ACC112 (cell line): ENCODE measurements around the gene PLEKHA6.
A peak's percentile ranks its signal among the peaks of the same experiment; 100 is the strongest.
"Not testable (repeated sequence)": the region's sequence is repeated elsewhere in the genome, so short reads cannot be mapped to it uniquely, and the experiment has no call there.

Experiments
- H2AFZ ChIP-seq: fragments of 200-600 bp; sonication (generic); one replicate; pipeline ENCODE4 v1.6.0; 2017; ENCODE audit warnings: antibody characterized with exemption, low read length; ENCODE audit not compliant: unreplicated experiment
- H3K27ac ChIP-seq: fragments of 200-600 bp; sonication (generic); 2 replicates; pipeline ENCODE4 v1.5.1; 2014; ENCODE audit warnings: low read depth, mild to moderate bottlenecking, antibody characterized with exemption, low read length, moderate library complexity
- H3K27me3 ChIP-seq: fragments of 200-600 bp; sonication (generic); 2 replicates; pipeline ENCODE4 v1.6.1; 2014; ENCODE audit warnings: mild to moderate bottlenecking, antibody characterized with exemption, low read length, moderate library complexity, mixed read lengths; ENCODE audit not compliant: insufficient read depth
- H3K36me3 ChIP-seq: fragments of 200-600 bp; sonication (generic); 2 replicates; pipeline ENCODE4 v1.6.1; 2016; ENCODE audit warnings: mild to moderate bottlenecking, antibody characterized with exemption, low read length, moderate library complexity, mixed read lengths; ENCODE audit not compliant: insufficient read depth
- H3K4me1 ChIP-seq: fragments of 200-600 bp; sonication (generic); one replicate; pipeline ENCODE4 v1.6.1; 2016; ENCODE audit warnings: low read length, mixed read lengths; ENCODE audit not compliant: insufficient read depth, unreplicated experiment, control insufficient read depth
- H3K4me3 ChIP-seq: fragments of 200-600 bp; sonication (generic); 2 replicates; pipeline ENCODE4 v1.5.1; 2014; ENCODE audit warnings: mild to moderate bottlenecking, low read depth, low read length
- H3K79me2 ChIP-seq: fragments of 200-600 bp; sonication (generic); one replicate; pipeline ENCODE4 v1.6.0; 2016; ENCODE audit warnings: low read length; ENCODE audit not compliant: control insufficient read depth, unreplicated experiment, insufficient read depth

The PLEKHA6 gene

GRCh38 chr1:204314171-204314892 is 45.4 kb downstream of the PLEKHA6 start:
- Histone ChIP-seq H3K4me1 (peaks cover 5% of the 10 kb centered on the region), H2AFZ (no peak overlapping the region), H3K36me3 (no peaks in the 10 kb centered on the region), H3K4me3 (no peak overlapping the region), H3K79me2 (no peaks in the 10 kb centered on the region), H3K27me3 (peaks cover 32% of the 10 kb centered on the region), H3K27ac (no peak overlapping the region)

- no peaks in the 10 kb centered on the region for H3K4me1 ChIP-seq
- no peak overlapping the region for H3K27ac ChIP-seq
- H3K27me3 ChIP-seq: peaks cover 37% of the 10 kb centered on the region
- H3K36me3 ChIP-seq: no peaks in the 10 kb centered on the region
- no peak overlapping the region for H2AFZ ChIP-seq
- H3K4me3 ChIP-seq: no peak overlapping the region
- no peaks in the 10 kb centered on the region for H3K79me2 ChIP-seq
These were observed 46.1 kb downstream of the PLEKHA6 start for GRCh38 chr1:204313675-204314074.

DNA sequence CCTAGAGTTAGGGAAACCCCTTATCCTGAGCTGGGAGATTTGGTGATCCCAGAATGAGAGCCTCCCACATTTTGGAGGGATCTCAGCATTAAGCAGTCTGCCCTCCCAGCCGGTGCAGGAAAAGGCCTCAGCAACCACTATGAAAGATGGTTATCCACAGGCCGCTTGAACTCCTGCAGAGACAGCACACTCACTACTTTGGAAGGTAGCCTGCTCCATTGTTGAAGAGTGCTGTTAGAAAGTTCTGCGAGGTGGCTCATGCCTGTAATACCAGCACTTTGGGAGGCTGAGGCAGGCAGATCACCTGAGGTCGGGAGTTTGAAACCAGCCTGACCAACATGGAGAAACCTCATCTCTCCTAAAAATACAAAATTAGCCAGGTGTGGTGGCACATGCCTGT is 48.8 kb downstream of the PLEKHA6 start:
- H3K27ac ChIP-seq, H3K4me1 ChIP-seq, H2AFZ ChIP-seq, H3K36me3 ChIP-seq, H3K79me2 ChIP-seq, H3K4me3 ChIP-seq: not testable (repeated sequence)
- H3K27me3 ChIP-seq: peaks cover 61% of the 10 kb centered on the region

DNA sequence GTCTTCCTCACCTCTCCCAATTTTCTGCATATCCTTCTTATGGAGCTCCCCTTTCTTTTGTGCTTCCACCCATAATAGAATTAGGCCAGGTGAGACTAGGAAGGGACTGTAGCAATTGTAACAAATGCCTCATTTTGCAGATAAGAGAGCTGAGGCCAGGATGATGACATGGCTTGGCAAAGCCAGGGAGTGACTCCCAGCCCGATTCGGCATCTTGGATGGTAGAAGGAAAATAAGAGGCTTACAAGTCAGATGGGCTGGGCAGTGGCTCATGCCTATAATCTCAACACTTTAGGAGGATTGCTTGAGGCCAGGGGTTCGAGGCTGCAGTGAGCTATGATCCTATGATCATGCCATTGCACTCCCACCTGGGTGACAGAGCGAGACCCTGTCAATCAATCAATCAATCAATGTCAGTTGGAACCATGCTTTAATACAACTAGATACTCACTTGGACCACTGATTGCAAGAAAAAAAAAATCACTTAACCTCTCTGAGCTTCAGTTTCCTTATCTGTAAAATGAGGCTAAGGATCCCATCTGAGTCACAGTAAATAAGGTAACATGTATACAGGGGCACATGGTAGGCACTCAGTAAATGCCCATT is 51.6 kb downstream of the PLEKHA6 start:
- Histone ChIP-seq H3K4me3 (peak overlapping the region; percentile 46), H2AFZ (no peak overlapping the region), H3K36me3 (no peaks in the 10 kb centered on the region), H3K79me2 (no peaks in the 10 kb centered on the region), H3K4me1 (peaks cover 3% of the 10 kb centered on the region), H3K27ac (no peak overlapping the region), H3K27me3 (peaks cover 58% of the 10 kb centered on the region)

- Histone ChIP-seq H3K36me3 (no peaks in the 10 kb centered on the region), H3K4me3 (peak overlapping the region; percentile 46), H3K27me3 (peaks cover 62% of the 10 kb centered on the region), H3K4me1 (peaks cover 3% of the 10 kb centered on the region), H3K79me2 (no peaks in the 10 kb centered on the region), H2AFZ (no peak overlapping the region), H3K27ac (no peak overlapping the region)
These were observed 52.3 kb downstream of the PLEKHA6 start for GRCh38 chr1:204307334-204307883.

DNA sequence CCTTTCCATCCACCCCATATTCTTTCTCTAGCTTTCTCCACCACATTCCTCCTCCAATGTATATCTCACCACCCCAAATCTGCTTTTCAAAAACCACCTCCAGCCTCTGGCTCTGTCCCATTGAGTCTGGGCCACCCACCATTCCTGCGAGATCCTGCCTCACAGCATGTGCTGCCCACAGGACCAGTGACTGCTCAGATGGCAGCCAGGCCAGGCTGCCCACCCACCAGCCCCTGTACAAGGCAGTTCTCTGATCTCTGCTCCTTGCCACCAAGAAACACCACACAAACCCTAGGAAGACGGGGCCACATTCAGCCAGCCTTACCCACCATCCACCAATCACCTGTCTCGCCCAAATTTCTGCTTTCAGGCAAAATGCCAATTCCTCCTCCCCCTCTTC is 53.7 kb downstream of the PLEKHA6 start:
- peaks cover 3% of the 10 kb centered on the region for H3K4me1 ChIP-seq
- no peak overlapping the region for H3K4me3 ChIP-seq
- no peaks in the 10 kb centered on the region for H3K36me3 ChIP-seq
- H2AFZ ChIP-seq: no peak overlapping the region
- peaks cover 70% of the 10 kb centered on the region for H3K27me3 ChIP-seq
- no peaks in the 10 kb centered on the region for H3K79me2 ChIP-seq
- H3K27ac ChIP-seq: no peak overlapping the region

- Histone ChIP-seq H3K36me3 (no peaks in the 10 kb centered on the region), H2AFZ (no peak overlapping the region), H3K79me2 (no peaks in the 10 kb centered on the region), H3K27me3 (peaks cover 76% of the 10 kb centered on the region), H3K27ac (no peak overlapping the region), H3K4me1 (peaks cover 3% of the 10 kb centered on the region), H3K4me3 (no peak overlapping the region)
These were observed 55.7 kb downstream of the PLEKHA6 start for GRCh38 chr1:204304067-204304466.

DNA sequence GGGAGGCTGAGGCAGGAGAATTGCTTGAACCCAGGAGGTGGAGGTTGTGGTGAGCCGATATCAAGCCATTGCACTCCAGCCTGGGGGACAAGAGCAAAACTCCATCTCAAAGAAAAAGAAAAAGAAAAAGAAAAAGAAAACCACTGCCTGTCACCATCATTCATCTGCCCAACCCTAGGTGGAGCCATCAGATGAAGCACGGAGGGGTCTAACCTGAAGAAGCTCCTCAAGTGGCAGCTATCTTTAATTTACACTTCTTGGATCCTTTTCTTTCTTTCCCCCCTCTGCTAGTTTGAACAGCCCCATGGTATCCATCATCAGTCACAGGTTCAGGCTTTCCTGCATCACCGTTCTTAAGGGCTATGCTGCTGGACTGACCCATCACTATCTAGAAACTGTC is 57.0 kb downstream of the PLEKHA6 start:
- Histone ChIP-seq H3K27me3 (peaks cover 77% of the 10 kb centered on the region), H3K79me2 (no peaks in the 10 kb centered on the region), H2AFZ (no peak overlapping the region), H3K4me1 (peaks cover 3% of the 10 kb centered on the region), H3K27ac (no peak overlapping the region), H3K4me3 (no peak overlapping the region), H3K36me3 (no peaks in the 10 kb centered on the region)

DNA sequence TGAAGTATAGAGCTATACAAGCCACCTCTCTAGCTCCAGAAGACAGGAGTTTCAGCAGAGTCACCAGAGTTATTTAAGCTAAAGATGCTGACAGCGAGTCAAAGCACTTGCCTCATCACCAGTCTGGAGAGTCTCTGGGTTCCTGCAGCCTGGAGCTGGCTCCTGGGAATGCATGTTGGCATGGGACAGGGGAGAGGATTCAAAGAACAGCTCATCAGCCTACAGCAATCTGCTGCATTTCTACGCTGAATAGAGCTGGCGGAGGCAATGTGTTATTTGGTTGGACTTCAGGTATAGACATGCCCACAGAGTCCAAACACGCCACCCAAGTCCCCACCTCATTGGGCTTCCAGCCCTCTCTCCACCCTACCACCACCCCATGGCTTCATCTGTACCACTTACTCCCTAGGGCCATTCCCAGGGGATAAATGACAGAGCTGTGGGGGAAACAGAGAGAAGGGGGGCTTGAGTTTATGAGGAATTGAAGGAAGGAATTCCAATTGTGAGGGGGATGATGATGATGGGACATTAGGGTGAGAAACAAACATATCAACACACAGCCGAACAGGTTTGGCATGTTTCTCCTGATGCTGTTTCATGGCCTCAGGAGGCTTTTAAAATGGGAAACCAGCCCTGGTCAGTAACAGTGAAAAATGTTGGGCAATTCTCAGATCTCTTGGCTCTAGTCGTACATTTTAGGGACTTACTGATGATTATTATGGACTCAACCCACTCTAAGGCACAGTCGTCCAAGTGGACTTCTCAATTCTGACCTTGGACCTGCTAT is 58.4 kb downstream of the PLEKHA6 start:
- H3K27ac ChIP-seq: no peak overlapping the region

DNA sequence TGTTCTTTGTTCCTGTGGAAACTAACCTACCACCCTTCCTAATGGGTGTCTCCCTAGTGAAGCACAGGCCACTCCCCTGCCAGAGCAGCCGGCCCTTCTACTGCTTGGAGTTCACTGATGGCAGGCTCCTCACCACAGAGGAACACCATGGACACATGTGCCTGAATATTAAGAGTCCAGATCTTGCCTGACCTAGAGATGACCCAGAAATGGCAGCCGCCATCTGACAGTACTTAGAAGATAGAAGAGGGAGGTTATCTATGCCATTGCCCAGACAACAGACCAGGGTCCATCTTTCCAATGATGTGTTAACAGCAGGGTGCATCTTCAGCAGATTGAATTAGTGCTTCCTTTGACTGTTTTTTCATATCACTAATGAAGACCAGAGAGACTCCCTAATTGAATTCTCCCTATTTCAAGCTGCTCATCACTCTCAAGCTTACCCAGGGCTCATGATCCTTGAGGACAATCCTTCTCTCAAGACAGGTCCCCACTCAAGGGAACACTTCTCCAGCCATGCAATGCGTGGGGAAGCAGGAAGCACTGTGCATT is 59.8 kb downstream of the PLEKHA6 start:
- H2AFZ ChIP-seq: no peak overlapping the region
- H3K27me3 ChIP-seq: peaks cover 49% of the 10 kb centered on the region
- no peaks in the 10 kb centered on the region for H3K36me3 ChIP-seq
- H3K27ac ChIP-seq: no peak overlapping the region
- peaks cover 21% of the 10 kb centered on the region for H3K4me1 ChIP-seq
- H3K79me2 ChIP-seq: no peaks in the 10 kb centered on the region
- no peak overlapping the region for H3K4me3 ChIP-seq

More for the DNA sequence above, 58.4 kb downstream of the PLEKHA6 start:
- Histone ChIP-seq H3K4me1 (peaks cover 8% of the 10 kb centered on the region), H3K79me2 (no peaks in the 10 kb centered on the region), H2AFZ (no peak overlapping the region), H3K4me3 (no peak overlapping the region), H3K36me3 (no peaks in the 10 kb centered on the region), H3K27me3 (peaks cover 64% of the 10 kb centered on the region)
